HG03103 (cell line): ENCODE measurements around the gene SPC24.
"Not testable (repeated sequence)": the region's sequence is repeated elsewhere in the genome, so short reads cannot be mapped to it uniquely, and the experiment has no call there.

Experiments
- ATAC-seq: cut with Tn5 transposase; IDR thresholded peaks from one replicate; pipeline ENCODE4 v1.9.1; 2021; ENCODE audit warnings: low read depth; ENCODE audit not compliant: unreplicated experiment

SPC24 gene

GRCh38 chr19:11136400-11137101, 19.0 kb downstream of the SPC24 start:
- no peak for ATAC-seq

GRCh38 chr19:11131471-11131870, 24.1 kb downstream of the SPC24 start:
- ATAC-seq: no peak

- no peak for ATAC-seq
These were observed 24.6 kb downstream of the SPC24 start for GRCh38 chr19:11130824-11131455.

GRCh38 chr19:11127905-11128304, 27.7 kb downstream of the SPC24 start:
- no peak for ATAC-seq

GRCh38 chr19:11125994-11126685, 29.4 kb downstream of the SPC24 start:
- ATAC-seq: no peak

GRCh38 chr19:11124157-11124556, 31.4 kb downstream of the SPC24 start:
- not testable (repeated sequence) for ATAC-seq

- no peak for ATAC-seq
These were observed 32.5 kb downstream of the SPC24 start for GRCh38 chr19:11123114-11123513.

- not testable (repeated sequence) for ATAC-seq
These were observed 33.6 kb downstream of the SPC24 start for GRCh38 chr19:11121963-11122362.

GRCh38 chr19:11116507-11116906, 39.1 kb downstream of the SPC24 start:
- no peak for ATAC-seq

GRCh38 chr19:11115895-11116446, 39.6 kb downstream of the SPC24 start:
- no peak for ATAC-seq

- ATAC-seq: no peak
These were observed 40.5 kb downstream of the SPC24 start for GRCh38 chr19:11115042-11115441.

- no peak for ATAC-seq
These were observed 42.4 kb downstream of the SPC24 start for GRCh38 chr19:11113140-11113708.

GRCh38 chr19:11111771-11112144, 43.8 kb downstream of the SPC24 start:
- ATAC-seq: no peak

GRCh38 chr19:11111117-11111770, 44.3 kb downstream of the SPC24 start:
- ATAC-seq: no peak

- ATAC-seq: no peak
These were observed 46.8 kb downstream of the SPC24 start for GRCh38 chr19:11108746-11109145.

GRCh38 chr19:11106477-11106876, 49.1 kb downstream of the SPC24 start:
- ATAC-seq: no peak

GRCh38 chr19:11105014-11105636, 50.5 kb downstream of the SPC24 start:
- no peak for ATAC-seq

GRCh38 chr19:11103667-11104066, 51.9 kb downstream of the SPC24 start:
- not testable (repeated sequence) for ATAC-seq

GRCh38 chr19:11102944-11103343, 52.6 kb downstream of the SPC24 start:
- no peak for ATAC-seq

- ATAC-seq: no peak
These were observed 54.5 kb downstream of the SPC24 start for GRCh38 chr19:11101057-11101456.
